ENCODE results near the gene SLC39A6. TPM values are rescaled to one million over a fixed set of nuclear protein-coding genes. Genes with fewer than 3 reads are reported as not detected.
A peak's percentile ranks its signal among the peaks of the same experiment; 100 is the strongest.

Gene SLC39A6
- total RNA-seq, 3 donors from 2014 or later, result 6.6 to 23.3 (median 10.3) TPM

- no peak overlapping the region for H3K4me3 ChIP-seq
- no peak for TF ChIP-seq CTCF (IDR thresholded peaks at IDR 0.05)
- H3K4me1 ChIP-seq (ENCODE audit: low read depth), result peaks cover 16% of the 10 kb centered on the region
- H3K36me3 ChIP-seq (ENCODE audit: low read depth), result peaks cover 8% of the 10 kb centered on the region
- ATAC-seq, result no peak
- H3K9me3 ChIP-seq, result no peaks in the 10 kb centered on the region
- no peak for DNase-seq
- intact Hi-C loops (cut with DNase I, micrococcal nuclease), result no loop called here
These were observed 6.1 kb upstream of the SLC39A6 start for GRCh38 chr18:36135264-36135663.

- DNase-seq (no peak), ATAC-seq (no peak)
- no peak overlapping the region for H3K4me3 ChIP-seq
- intact Hi-C loops (cut with DNase I, micrococcal nuclease), result no loop called here
- TF ChIP-seq CTCF (IDR thresholded peaks at IDR 0.05), result no peak
- peaks cover 16% of the 10 kb centered on the region for H3K4me1 ChIP-seq (ENCODE audit: low read depth)
- no peaks in the 10 kb centered on the region for H3K9me3 ChIP-seq
- no peaks in the 10 kb centered on the region for H3K36me3 ChIP-seq (ENCODE audit: low read depth)
These were observed 3.6 kb upstream of the SLC39A6 start for GRCh38 chr18:36132756-36133155.

- H3K9me3 ChIP-seq, result no peaks in the 10 kb centered on the region
- DNase-seq, result no peak
- intact Hi-C loops (cut with DNase I, micrococcal nuclease), result no loop called here
- no peaks in the 10 kb centered on the region for H3K36me3 ChIP-seq (ENCODE audit: low read depth)
- no peak for TF ChIP-seq CTCF (IDR thresholded peaks at IDR 0.05)
- ATAC-seq, result no peak
- peaks cover 16% of the 10 kb centered on the region for H3K4me1 ChIP-seq (ENCODE audit: low read depth)
- H3K4me3 ChIP-seq, result no peak overlapping the region
These were observed 2.7 kb upstream of the SLC39A6 start for GRCh38 chr18:36131692-36132483.

GRCh38 chr18:36130883-36131653, 1.9 kb upstream of the SLC39A6 start:
- no peaks in the 10 kb centered on the region for H3K9me3 ChIP-seq
- intact Hi-C loops (cut with DNase I, micrococcal nuclease), result no loop called here
- peak in 1 of 3 donors; percentile 5 for DNase-seq
- H3K36me3 ChIP-seq (ENCODE audit: low read depth), result no peaks in the 10 kb centered on the region
- no peak for TF ChIP-seq CTCF (IDR thresholded peaks at IDR 0.05)
- H3K4me1 ChIP-seq (ENCODE audit: low read depth), result peaks cover 16% of the 10 kb centered on the region
- no peak for ATAC-seq
- H3K4me3 ChIP-seq, result no peak overlapping the region

- peak; percentile 6 for ATAC-seq
- no peak for TF ChIP-seq CTCF (IDR thresholded peaks at IDR 0.05)
- intact Hi-C loops (cut with DNase I, micrococcal nuclease), result no loop called here
These were observed 1.1 kb upstream of the SLC39A6 start for GRCh38 chr18:36130039-36130831.

More at GRCh38 chr18:36130039-36130831, 1.1 kb upstream of the SLC39A6 start:
- Histone ChIP-seq H3K36me3 (ENCODE audit: low read depth) (no peaks in the 10 kb centered on the region), H3K4me3 (peak overlapping the region; percentile 52), H3K9me3 (no peaks in the 10 kb centered on the region), H3K4me1 (ENCODE audit: low read depth) (peaks cover 16% of the 10 kb centered on the region)
- no peak for DNase-seq
